ENCODE data around the gene IQCC.

Gene IQCC

DNA sequence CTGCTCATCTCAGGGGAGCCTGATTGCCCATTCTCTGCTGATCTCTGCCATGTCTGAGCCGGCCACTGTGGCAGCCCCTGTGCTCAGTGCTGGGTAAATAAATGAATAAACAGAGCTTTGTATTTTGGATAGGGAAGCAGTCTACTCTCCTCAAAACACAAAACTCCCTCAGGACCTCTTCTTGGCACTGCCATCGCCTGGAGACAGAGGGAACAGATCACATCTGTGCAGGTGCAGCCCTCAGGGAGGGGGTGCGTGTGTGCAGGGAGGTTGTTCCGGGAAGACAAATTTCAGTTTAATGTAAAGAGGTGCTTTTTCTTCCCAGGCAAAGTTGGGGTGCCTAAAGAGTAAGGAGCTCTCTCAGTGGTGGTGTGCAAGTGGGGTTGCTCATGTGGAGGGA lies 33.9 kb downstream of the IQCC start:
- DNase-seq (ENCODE audit: low read depth) = no peak
- TF ChIP-seq CTCF (conservative IDR thresholded peaks at IDR 0.05; ENCODE audit: control insufficient read depth, insufficient read depth, low read depth, low read length) = no peak
- H3K4me3 ChIP-seq (ENCODE audit: control insufficient read depth, low read depth, low read length) = no peak overlapping the region

DNA sequence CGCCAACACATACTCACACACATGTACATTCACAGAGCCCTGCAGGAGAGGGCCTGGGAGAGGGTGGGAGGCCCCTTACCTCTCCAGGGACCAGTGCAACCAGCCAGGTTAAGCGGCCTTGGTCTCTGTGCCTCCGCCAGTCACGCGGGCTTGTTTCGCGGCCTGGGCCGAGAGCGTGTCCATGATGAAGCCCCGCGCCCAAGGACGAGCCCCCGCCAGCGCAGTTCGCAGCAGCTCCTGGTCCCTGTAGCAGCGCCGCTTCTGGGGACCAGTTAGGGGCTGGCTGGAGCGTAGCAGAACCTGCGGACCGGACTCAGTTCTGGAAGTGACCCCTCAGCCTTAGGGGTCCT lies 34.3 kb downstream of the IQCC start:
- no peak for TF ChIP-seq CTCF (conservative IDR thresholded peaks at IDR 0.05; ENCODE audit: control insufficient read depth, insufficient read depth, low read depth, low read length)
- no peak for DNase-seq (ENCODE audit: low read depth)
- H3K4me3 ChIP-seq (ENCODE audit: control insufficient read depth, low read depth, low read length) = no peak overlapping the region

- DNase-seq (ENCODE audit: low read depth) = no peak
- TF ChIP-seq CTCF (conservative IDR thresholded peaks at IDR 0.05; ENCODE audit: control insufficient read depth, insufficient read depth, low read depth, low read length) = peak; percentile 7
These were observed 34.9 kb downstream of the IQCC start for GRCh38 chr1:32240140-32240951.

GRCh38 chr1:32241001-32241763 lies 35.7 kb downstream of the IQCC start:
- no peak for TF ChIP-seq CTCF (conservative IDR thresholded peaks at IDR 0.05; ENCODE audit: control insufficient read depth, insufficient read depth, low read depth, low read length)
- peak overlapping the region; percentile 46 for H3K4me3 ChIP-seq (ENCODE audit: control insufficient read depth, low read depth, low read length)
- peak; percentile 19 for DNase-seq (ENCODE audit: low read depth)

More at GRCh38 chr1:32240140-32240951, 34.9 kb downstream of the IQCC start:
- H3K4me3 ChIP-seq (ENCODE audit: control insufficient read depth, low read depth, low read length) = peak overlapping the region; percentile 46

- no peak for DNase-seq (ENCODE audit: low read depth)
- H3K4me3 ChIP-seq (ENCODE audit: control insufficient read depth, low read depth, low read length) = no peak overlapping the region
- no peak for TF ChIP-seq CTCF (conservative IDR thresholded peaks at IDR 0.05; ENCODE audit: control insufficient read depth, insufficient read depth, low read depth, low read length)
These were observed 36.9 kb downstream of the IQCC start for GRCh38 chr1:32242341-32242851.

GRCh38 chr1:32246888-32247273 lies 41.4 kb downstream of the IQCC start, which contains the start of gene FAM167B:
FAM167B (plus strand) TSS chr1:32247222; CDS start chr1:32247422, 200 bp downstream.
- peak; percentile 82 for DNase-seq (ENCODE audit: low read depth)
- no peak within 1 kb of the TSS for H3K4me3 ChIP-seq (ENCODE audit: control insufficient read depth, low read depth, low read length)
- TF ChIP-seq CTCF (conservative IDR thresholded peaks at IDR 0.05; ENCODE audit: control insufficient read depth, insufficient read depth, low read depth, low read length) = no peak
